ENCODE data around the gene ERC2.

Gene ERC2

GRCh38 chr3:55742022-55742831 is 726.0 kb downstream of the ERC2 start:
- DNase-seq (ENCODE audit: low spot score), result no peak

- DNase-seq (ENCODE audit: low spot score), result no peak
These were observed 731.1 kb downstream of the ERC2 start for GRCh38 chr3:55737186-55737585.

GRCh38 chr3:55735976-55736375 is 732.3 kb downstream of the ERC2 start:
- DNase-seq (ENCODE audit: low spot score), result no peak

- DNase-seq (ENCODE audit: low spot score), result no peak
These were observed 736.5 kb downstream of the ERC2 start for GRCh38 chr3:55731741-55732140.

- DNase-seq (ENCODE audit: low spot score), result no peak
These were observed 738.7 kb downstream of the ERC2 start for GRCh38 chr3:55729546-55729945.

- DNase-seq (ENCODE audit: low spot score), result no peak
These were observed 739.7 kb downstream of the ERC2 start for GRCh38 chr3:55728461-55729100.

GRCh38 chr3:55726501-55726775 is 741.8 kb downstream of the ERC2 start:
- DNase-seq (ENCODE audit: low spot score), result no peak

- no peak for DNase-seq (ENCODE audit: low spot score)
These were observed 742.4 kb downstream of the ERC2 start for GRCh38 chr3:55725681-55726500.

- no peak for DNase-seq (ENCODE audit: low spot score)
These were observed 743.4 kb downstream of the ERC2 start for GRCh38 chr3:55724821-55725220.

GRCh38 chr3:55724407-55724784 is 743.9 kb downstream of the ERC2 start:
- DNase-seq (ENCODE audit: low spot score), result no peak

GRCh38 chr3:55723653-55724406 is 744.4 kb downstream of the ERC2 start:
- DNase-seq (ENCODE audit: low spot score), result no peak

- DNase-seq (ENCODE audit: low spot score), result no peak
These were observed 746.4 kb downstream of the ERC2 start for GRCh38 chr3:55721716-55722484.

GRCh38 chr3:55720614-55721013 is 747.7 kb downstream of the ERC2 start:
- DNase-seq (ENCODE audit: low spot score), result no peak

- DNase-seq (ENCODE audit: low spot score), result no peak
These were observed 748.8 kb downstream of the ERC2 start for GRCh38 chr3:55719508-55719907.

- no peak for DNase-seq (ENCODE audit: low spot score)
These were observed 749.3 kb downstream of the ERC2 start for GRCh38 chr3:55719006-55719405.

- no peak for DNase-seq (ENCODE audit: low spot score)
These were observed 749.7 kb downstream of the ERC2 start for GRCh38 chr3:55718521-55718921.

GRCh38 chr3:55718074-55718473 is 750.2 kb downstream of the ERC2 start:
- no peak for DNase-seq (ENCODE audit: low spot score)

GRCh38 chr3:55717481-55717880 is 750.8 kb downstream of the ERC2 start:
- no peak for DNase-seq (ENCODE audit: low spot score)

- DNase-seq (ENCODE audit: low spot score), result no peak
These were observed 751.5 kb downstream of the ERC2 start for GRCh38 chr3:55716611-55717225.

GRCh38 chr3:55716044-55716443 is 752.2 kb downstream of the ERC2 start:
- DNase-seq (ENCODE audit: low spot score), result no peak

- DNase-seq (ENCODE audit: low spot score), result no peak
These were observed 754.2 kb downstream of the ERC2 start for GRCh38 chr3:55714057-55714456.

All from hematopoietic multipotent progenitor cell treated with erythropoietin and hydrocortisone succinate and interleukin-3 and kit ligand, for 15 days (in vitro differentiated cells).